ENCODE results near the gene UPP1. TPM values are rescaled to one million over a fixed set of nuclear protein-coding genes. Genes with fewer than 3 reads are reported as not detected.
"Not testable (repeated sequence)": the region's sequence is repeated elsewhere in the genome, so short reads cannot be mapped to it uniquely, and the experiment has no call there.

The UPP1 gene
- total RNA-seq, 1 donor from 2014 or later = 48.5 TPM

DNA sequence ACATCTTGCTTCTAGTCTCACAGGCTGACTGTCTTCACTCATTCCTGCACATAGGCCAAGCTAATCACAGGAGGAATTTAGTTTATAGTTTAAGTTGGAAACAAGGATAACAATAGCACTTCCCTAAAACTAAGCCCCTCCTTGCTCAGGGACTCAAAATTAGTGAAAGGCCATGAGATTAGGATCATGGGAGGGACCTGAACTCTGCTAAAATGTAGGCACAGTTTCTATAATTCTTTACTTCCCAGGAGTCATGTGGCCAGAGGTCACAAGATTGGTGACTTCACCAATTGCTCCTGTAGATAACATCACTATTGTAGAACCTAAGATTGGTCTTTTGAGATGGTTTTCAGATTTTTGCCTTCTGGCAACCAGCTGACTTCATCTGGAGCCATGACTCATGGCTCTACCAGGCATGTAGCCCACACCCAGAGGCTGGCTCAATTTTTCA, 14.8 kb upstream of the UPP1 start:
- Mint-ChIP-seq H3K4me1 (ENCODE audit: low read depth) (peaks cover 3% of the 10 kb centered on the region), H3K36me3 (ENCODE audit: low read depth) (peaks cover 6% of the 10 kb centered on the region), H3K4me3 (ENCODE audit: unreplicated experiment) (no peak overlapping the region), H3K9me3 (ENCODE audit: low read depth) (peaks cover 11% of the 10 kb centered on the region), H3K27me3 (ENCODE audit: low read depth) (no peaks in the 10 kb centered on the region), H3K27ac (ENCODE audit: unreplicated experiment) (no peak overlapping the region)
- TF ChIP-seq, protein P1, sequence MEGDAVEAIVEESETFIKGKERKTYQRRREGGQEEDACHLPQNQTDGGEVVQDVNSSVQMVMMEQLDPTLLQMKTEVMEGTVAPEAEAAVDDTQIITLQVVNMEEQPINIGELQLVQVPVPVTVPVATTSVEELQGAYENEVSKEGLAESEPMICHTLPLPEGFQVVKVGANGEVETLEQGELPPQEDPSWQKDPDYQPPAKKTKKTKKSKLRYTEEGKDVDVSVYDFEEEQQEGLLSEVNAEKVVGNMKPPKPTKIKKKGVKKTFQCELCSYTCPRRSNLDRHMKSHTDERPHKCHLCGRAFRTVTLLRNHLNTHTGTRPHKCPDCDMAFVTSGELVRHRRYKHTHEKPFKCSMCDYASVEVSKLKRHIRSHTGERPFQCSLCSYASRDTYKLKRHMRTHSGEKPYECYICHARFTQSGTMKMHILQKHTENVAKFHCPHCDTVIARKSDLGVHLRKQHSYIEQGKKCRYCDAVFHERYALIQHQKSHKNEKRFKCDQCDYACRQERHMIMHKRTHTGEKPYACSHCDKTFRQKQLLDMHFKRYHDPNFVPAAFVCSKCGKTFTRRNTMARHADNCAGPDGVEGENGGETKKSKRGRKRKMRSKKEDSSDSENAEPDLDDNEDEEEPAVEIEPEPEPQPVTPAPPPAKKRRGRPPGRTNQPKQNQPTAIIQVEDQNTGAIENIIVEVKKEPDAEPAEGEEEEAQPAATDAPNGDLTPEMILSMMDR (IDR thresholded peaks at IDR 0.05) = no peak
- DNase-seq (ENCODE audit: low spot score) = no peak

DNA sequence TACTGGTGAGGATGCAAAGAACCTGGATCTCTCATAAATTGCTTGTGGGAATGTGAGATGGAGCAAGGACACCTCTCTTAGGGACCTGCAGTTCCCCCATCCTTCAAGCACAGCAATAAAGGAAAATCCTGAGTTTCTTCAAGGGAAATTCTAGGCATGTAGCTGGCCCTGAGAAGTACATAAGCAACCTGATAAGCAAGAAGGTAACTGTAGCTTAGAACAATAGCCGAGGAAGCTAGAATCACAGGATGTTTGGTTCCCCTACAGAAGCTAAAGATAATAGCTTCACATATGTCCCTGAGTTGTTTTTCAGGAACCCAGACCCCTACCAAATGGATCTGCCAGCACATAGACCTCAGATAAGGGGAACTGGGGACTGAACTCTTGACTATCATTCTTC, 11.6 kb upstream of the UPP1 start:
- H3K36me3 Mint-ChIP-seq (ENCODE audit: low read depth) = peaks cover under 1% of the 10 kb centered on the region
- TF ChIP-seq, protein P1 (IDR thresholded peaks at IDR 0.05) = no peak
- H3K4me1 Mint-ChIP-seq (ENCODE audit: low read depth) = peaks cover 3% of the 10 kb centered on the region
- no peaks in the 10 kb centered on the region for H3K27me3 Mint-ChIP-seq (ENCODE audit: low read depth)
- no peak overlapping the region for H3K4me3 Mint-ChIP-seq (ENCODE audit: unreplicated experiment)
- H3K9me3 Mint-ChIP-seq (ENCODE audit: low read depth) = peaks cover 2% of the 10 kb centered on the region
- no peak for DNase-seq (ENCODE audit: low spot score)
- H3K27ac Mint-ChIP-seq (ENCODE audit: unreplicated experiment) = no peak overlapping the region

DNA sequence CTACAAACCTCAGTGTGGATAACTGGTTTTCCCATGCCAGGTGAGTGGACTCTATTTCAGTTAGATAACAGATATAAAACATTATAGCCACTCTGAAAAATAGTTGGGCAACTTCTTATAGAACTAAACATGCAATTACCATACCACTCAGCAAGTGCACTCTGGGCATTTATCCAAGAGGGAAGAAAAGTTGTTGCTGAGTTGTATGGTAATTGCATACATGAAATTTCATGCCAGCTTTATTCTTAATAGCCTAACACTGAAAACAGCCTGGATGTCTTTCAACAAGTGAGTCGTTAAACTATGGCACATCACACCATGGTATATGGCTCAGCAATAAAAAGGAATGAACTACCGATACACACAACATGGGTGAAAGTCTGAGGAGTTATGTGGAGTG, 10.6 kb upstream of the UPP1 start:
- TF ChIP-seq, protein P1 (IDR thresholded peaks at IDR 0.05) = no peak
- no peak overlapping the region for H3K27ac Mint-ChIP-seq (ENCODE audit: unreplicated experiment)
- H3K4me1 Mint-ChIP-seq (ENCODE audit: low read depth) = peaks cover 9% of the 10 kb centered on the region
- H3K4me3 Mint-ChIP-seq (ENCODE audit: unreplicated experiment) = no peak overlapping the region
- DNase-seq (ENCODE audit: low spot score) = no peak
- no peaks in the 10 kb centered on the region for H3K36me3 Mint-ChIP-seq (ENCODE audit: low read depth)
- no peaks in the 10 kb centered on the region for H3K27me3 Mint-ChIP-seq (ENCODE audit: low read depth)
- H3K9me3 Mint-ChIP-seq (ENCODE audit: low read depth) = no peaks in the 10 kb centered on the region

DNA sequence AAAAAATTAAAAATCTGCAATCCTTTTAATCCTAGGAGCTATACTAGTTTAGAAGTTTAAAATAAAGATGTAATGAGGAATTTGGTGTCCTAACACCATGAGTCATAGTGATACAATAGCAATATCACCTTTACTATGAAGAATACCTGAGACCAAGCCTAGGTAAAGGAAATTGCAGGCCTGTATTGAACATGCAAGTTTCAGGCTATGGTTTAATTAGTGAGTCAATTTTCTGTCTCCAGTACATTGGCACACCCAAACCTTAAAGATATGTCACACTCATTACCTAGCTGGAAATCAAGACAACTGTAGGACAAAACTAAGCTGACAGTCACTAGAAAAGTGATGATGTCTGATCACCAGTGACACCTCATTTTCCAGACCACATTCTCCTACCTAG, 6.7 kb upstream of the UPP1 start:
- not testable (repeated sequence) for H3K9me3 Mint-ChIP-seq (ENCODE audit: low read depth); H3K4me3 Mint-ChIP-seq (ENCODE audit: unreplicated experiment); H3K27ac Mint-ChIP-seq (ENCODE audit: unreplicated experiment); H3K27me3 Mint-ChIP-seq (ENCODE audit: low read depth); DNase-seq (ENCODE audit: low spot score); H3K36me3 Mint-ChIP-seq (ENCODE audit: low read depth)
- H3K4me1 Mint-ChIP-seq (ENCODE audit: low read depth) = peaks cover 46% of the 10 kb centered on the region

DNA sequence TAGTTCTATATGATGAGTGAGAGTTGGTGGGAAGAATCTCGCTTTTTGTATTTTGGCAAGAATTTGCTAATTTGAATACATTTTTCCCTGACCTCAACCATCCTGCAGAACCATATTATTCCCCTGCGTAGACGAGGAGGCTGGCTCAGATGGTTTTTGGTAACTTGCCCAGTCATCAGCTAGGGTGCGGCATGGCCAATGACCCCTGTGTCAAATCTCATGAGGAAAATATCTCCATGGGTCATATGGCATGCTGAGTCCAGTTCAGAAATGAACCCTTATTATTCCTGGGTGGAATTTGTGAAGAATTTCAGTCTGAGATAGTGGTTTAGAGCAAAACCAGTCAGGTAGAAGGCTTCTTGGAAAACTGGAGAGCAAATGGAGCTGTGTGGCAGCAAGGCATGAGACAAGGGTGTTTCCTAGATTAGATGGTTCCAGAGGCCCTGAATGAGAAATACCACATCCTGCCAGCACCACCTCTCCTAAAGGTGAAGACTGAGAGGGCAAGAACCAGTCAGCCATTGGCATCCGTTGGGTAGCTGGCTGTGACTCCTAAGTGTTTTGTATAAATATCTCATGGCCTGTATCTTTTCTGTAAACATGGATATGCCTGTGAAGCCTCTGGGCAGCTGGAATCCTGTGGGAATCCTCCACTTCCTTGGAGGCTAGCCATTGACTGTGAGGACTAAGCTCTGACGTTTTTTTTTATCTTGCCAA, 5.8 kb upstream of the UPP1 start:
- H3K9me3 Mint-ChIP-seq (ENCODE audit: low read depth) = peaks cover 2% of the 10 kb centered on the region
- no peak for DNase-seq (ENCODE audit: low spot score)
- H3K36me3 Mint-ChIP-seq (ENCODE audit: low read depth) = no peaks in the 10 kb centered on the region
- no peak overlapping the region for H3K4me3 Mint-ChIP-seq (ENCODE audit: unreplicated experiment)
- TF ChIP-seq, protein P1 (IDR thresholded peaks at IDR 0.05) = no peak
- peak overlapping the region; percentile 98 for H3K27ac Mint-ChIP-seq (ENCODE audit: unreplicated experiment)
- no peaks in the 10 kb centered on the region for H3K27me3 Mint-ChIP-seq (ENCODE audit: low read depth)
- peaks cover 53% of the 10 kb centered on the region for H3K4me1 Mint-ChIP-seq (ENCODE audit: low read depth)
